ENCODE data around the gene SUMF1.

GRCh38 chr3:4496087-4496452 lies 29.0 kb upstream of the SUMF1 start:
- no peak for TF ChIP-seq CTCF (IDR thresholded peaks at IDR 0.05; ENCODE audit: low read depth, low read length, missing input control)
- no peak for TF ChIP-seq FOXA1 (IDR thresholded peaks at IDR 0.05)
